GM21717 (cell line): ENCODE measurements around the gene SLC15A3.

Experiments used
- ATAC-seq: cut with Tn5 transposase; IDR thresholded peaks from one replicate; pipeline ENCODE4 v1.9.1; 2021; ENCODE audit warnings: mild to moderate bottlenecking, moderate library complexity; ENCODE audit not compliant: unreplicated experiment

SLC15A3 gene

DNA sequence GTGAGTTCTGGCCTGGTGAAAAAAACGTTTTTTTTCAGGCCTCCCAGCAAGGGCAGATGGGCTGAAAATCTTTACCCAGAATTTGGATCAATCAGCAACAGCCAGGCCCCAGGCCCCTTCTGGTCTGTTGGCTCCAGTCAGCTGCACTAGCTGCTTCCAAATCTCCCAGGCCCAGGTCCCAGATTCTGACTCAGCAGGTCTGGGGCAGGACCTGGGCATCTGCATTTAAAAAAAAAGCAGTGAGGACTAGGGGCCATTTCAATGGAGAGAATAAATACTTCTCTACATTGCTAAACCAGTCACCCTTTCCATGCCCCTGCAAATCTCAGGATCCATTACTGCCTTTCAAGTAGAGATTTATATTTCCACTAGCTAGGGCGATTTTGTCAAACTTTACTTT is 4.3 kb downstream of the SLC15A3 start:
- ATAC-seq = no peak

DNA sequence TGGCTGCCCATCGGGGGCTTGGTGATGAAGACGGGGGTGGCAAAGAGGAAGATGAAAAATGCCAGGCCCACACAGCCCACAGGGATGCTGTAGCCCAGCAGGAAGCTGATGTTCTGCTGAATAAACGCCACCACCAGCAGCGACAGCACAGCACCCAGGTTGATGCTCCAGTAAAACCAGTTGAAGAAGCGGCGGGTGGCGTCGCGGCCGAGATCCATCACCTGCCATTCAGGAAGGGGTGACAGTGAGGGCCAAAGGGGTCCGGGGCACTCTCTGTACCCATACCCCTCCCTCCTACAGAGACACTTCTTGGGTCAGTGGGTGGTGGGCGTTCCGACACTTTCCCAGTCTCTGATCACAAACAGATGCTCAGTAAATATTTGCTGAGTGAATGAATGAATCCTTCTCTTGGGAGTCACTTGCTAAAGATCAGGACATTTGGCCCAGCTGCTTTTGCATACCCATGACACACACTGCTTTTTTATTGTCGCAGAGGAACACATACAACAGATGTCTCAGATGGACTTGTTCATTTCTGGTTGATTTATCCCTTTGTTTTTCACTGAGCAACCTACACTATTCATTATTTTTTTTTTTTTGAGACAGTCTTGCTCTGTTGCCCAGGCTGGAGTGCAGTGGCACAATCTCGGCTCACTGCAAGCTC is 5.2 kb downstream of the SLC15A3 start:
- no peak for ATAC-seq

GRCh38 chr11:60945295-60945667 is 6.7 kb downstream of the SLC15A3 start:
- no peak for ATAC-seq

DNA sequence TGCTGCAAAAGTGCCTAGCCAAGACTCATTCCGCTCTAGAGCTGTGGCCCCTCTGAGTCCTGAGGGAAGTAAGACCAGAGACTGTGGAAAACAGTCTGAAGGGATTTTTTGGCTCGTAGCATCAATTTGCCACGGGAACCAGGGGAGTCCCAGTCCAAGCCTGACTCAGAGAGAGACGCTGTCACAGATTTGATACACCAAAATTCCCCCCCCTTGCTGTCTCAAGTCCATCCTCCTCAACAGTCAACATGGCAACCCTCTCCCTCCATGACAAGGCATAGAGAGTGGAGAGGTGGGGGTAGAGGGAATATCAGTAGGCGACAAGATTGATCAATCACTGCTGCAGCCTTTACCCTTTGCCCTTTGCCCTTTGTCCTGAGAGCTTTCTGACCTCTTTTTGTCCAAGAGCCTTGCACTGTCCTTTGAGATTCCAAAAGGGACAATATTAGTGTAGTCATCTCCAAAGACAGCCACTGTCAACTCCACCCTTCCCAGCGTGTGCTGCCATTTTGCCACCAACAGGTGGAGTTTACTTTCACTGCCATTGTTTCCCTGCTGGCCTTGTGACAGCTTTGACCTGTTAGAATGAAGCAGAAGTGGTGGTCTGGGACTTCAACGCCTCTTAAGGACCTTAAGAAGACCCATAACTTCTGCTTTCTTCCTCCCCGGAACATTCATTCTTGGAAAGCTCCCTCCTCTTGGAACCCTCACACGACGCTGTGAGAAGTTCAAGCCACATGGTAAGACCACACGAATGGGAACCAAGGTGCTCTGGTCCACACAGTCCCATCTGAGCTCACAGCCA is 7.3 kb downstream of the SLC15A3 start:
- ATAC-seq = no peak

DNA sequence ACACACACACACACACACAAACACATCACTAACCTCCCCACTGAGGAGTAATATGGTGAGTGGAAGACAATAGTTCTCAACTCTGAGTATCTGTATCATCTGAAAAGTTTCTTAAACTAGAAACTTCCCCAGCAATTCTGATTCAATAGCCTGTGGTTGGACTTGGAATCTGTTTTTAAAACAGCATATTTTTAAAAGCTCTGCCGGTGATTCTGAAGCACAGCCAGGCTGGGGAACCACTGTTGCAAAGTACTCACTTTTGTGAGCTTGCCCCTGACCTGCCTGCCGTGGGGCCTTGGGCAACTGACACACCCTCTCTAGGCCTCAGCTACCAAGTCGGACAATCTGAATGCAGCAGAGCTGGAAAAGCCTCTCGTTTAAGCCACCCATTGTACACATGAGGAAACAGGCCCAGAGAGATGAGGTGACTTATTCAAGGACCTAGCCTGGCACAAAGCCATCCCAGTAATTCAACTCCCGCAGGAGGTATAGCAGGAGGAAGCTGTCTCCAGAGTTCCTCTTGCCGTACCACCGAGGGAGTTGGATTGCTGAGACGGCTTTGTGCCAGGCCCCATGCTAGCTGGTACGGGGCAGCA is 8.9 kb downstream of the SLC15A3 start:
- no peak for ATAC-seq

DNA sequence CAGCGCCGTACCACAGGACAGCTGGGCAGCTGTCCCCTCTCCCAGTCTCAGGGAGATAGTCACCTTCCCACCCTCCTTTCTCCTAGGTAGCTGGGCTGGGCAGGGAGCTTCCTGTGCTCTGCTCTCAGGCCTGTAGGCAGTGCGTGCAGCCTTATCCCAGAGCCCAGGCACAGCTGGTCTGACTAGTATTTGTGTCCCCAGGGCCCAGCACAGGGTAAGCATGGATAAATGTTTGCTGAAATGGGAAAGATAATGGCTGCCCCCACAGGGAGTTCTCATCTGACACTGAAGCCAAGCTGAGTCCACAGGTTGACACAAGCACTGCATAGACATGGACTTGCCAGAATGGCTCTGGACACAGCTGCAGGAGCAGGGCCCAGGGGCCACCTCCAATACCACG is 9.8 kb downstream of the SLC15A3 start:
- ATAC-seq = no peak

DNA sequence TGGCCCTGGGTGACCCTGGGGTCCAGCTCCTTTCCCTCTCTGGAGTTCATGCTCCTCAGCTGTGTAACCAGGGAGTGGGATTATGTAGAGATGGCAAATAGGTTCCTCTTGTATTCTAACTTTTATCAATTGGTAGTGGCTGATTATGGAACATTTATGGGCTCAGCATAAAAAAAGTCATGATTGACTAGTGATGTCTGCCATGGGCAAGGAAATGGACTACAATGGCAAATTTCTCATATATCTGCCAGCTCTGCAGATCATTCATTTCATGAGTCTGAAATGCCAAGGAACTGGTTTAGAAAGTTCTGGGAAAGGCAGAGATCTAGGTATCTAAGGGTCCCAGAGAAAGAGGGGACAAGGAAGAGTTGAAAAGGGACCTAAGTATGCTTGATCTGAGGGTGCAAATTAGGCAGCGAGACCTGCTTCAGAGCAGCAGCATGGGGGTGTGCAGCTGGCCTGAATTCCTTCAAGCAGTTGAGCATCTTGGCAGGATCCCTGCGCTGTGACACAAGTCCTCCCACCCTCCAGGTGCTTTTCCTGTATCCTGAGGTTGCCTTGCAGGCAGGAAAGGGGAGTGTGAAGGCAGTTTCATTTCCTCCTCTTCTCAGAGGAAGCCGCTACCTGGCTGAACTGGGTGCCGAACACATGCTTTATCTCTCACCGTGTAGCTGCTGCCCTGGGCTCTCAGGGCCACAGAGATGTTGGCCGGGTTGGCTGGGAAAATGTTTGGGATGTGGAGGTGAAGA is 10.4 kb downstream of the SLC15A3 start:
- no peak for ATAC-seq

GRCh38 chr11:60939855-60940254 is 12.1 kb downstream of the SLC15A3 start:
- no peak for ATAC-seq

DNA sequence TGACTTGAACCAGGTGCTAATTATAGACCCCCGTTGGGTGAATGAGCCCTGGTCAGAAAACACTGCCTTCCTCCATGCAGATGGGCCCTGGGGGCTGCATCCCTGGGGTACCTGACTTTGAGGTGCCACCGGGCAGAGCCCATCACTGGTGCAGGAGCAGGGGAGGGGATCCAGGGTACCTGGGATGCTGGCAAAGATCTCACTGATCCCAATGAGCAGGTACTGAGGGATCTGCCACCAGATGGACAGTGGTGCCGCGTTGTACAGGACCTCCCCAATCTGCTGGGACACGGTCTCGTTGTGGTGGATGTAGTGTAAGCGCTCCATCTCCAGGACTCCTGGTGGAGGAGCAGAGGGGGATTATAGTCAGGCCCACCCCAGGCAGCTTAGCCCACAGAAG is 12.7 kb downstream of the SLC15A3 start:
- no peak for ATAC-seq

GRCh38 chr11:60938500-60938899 is 13.5 kb downstream of the SLC15A3 start:
- no peak for ATAC-seq

- ATAC-seq = no peak
Measured at GRCh38 chr11:60937811-60938210, 14.2 kb downstream of the SLC15A3 start.

- no peak for ATAC-seq
Measured at GRCh38 chr11:60937144-60937527, 14.8 kb downstream of the SLC15A3 start.

DNA sequence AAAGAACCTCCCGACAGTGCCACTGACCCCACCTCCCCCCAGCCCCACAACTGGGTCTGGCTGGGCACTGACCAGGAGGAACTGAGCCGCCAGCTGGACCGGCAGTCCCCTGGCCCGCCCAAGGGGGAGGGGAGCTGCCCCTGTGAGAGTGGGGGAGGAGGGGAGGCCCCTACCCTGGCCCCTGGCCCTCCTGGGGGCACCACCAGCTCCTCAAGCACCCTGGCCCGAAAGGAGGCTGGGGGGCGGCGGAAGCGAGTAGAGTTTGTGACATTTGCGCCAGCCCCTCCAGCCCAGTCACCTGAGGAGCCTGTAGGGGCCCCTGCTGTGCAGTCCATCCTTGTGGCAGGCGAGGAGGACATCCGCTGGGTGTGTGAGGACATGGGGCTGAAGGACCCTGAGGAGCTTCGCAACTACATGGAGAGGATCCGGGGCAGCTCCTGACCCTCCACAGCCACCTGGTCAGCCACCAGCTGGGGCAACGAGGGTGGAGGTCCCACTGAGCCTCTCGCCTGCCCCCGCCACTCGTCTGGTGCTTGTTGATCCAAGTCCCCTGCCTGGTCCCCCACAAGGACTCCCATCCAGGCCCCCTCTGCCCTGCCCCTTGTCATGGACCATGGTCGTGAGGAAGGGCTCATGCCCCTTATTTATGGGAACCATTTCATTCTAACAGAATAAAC is 15.4 kb downstream of the SLC15A3 start:
- no peak for ATAC-seq

GRCh38 chr11:60935676-60936442 is 16.1 kb downstream of the SLC15A3 start:
- ATAC-seq = no peak

DNA sequence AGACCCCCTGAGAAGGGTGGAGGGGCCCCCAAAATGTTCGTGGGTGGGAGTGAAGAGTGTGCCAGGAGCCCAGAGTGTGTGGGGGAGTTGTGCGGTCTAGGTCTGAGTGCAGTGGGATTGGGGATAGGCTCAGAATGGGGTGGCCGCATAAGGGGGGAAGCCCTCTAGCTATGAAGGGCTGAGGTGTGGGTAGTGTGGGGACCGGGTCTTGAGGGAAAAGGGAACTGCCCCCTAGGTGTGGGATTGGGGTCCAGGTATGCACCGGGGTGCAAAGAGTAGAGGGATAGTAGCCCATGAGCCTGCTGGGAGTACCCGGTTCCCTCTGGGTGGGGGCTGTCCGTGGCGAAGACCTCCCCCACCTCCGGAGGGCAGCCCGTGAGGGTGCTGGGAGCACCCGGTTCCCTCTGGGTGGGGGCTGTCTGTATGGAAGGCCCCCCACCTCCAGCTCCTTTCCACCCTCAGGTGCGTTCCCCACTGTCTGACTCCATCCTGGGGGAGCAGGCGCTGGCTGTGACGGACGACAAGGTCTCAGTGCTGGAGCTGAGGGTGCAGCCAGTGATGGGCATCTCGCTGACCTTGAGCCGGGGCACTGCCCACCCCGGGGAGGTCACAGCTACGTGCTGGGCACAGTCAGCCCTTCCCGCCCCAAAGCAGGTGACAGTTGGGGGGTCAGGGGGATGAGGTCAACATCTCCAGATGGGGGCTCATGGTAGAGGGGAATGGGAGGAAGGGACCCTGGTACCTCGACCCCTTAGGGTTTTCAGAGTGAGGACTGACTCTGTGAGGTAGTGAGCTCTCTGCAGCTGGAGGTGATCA is 17.0 kb downstream of the SLC15A3 start:
- ATAC-seq = no peak

DNA sequence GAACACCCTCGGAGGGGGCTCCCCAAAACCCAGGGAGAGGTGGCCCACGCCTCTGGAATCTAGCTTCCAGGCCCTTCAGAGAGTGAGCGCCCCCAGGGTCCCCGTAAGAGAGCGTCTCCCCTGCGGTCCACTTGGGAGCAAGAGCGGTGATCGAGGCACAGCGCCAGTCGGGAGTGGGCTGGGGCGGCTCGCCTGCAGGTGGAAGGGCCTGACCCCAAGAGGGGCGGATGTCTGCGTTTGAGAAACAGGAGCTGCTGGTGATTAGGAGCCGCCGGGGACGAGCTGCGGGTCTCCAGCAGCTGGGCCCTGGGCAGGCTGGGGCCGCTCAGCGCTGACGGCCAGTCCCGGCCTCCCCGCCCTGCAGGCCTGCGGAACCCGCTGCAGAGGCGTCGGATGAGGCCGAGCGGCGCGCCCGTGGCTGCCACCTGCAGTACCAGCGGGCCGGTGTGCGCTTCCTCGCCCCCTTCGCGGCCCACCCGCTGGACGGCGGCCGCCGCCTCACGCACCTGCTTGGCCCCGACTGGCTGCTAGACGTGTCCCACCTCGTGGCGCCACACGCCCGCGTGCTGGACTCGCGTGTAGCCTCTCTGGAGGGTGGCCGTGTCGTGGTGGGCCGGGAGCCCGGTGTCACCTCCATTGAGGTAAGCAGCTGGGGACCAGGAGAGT is 17.7 kb downstream of the SLC15A3 start:
- ATAC-seq = no peak

DNA sequence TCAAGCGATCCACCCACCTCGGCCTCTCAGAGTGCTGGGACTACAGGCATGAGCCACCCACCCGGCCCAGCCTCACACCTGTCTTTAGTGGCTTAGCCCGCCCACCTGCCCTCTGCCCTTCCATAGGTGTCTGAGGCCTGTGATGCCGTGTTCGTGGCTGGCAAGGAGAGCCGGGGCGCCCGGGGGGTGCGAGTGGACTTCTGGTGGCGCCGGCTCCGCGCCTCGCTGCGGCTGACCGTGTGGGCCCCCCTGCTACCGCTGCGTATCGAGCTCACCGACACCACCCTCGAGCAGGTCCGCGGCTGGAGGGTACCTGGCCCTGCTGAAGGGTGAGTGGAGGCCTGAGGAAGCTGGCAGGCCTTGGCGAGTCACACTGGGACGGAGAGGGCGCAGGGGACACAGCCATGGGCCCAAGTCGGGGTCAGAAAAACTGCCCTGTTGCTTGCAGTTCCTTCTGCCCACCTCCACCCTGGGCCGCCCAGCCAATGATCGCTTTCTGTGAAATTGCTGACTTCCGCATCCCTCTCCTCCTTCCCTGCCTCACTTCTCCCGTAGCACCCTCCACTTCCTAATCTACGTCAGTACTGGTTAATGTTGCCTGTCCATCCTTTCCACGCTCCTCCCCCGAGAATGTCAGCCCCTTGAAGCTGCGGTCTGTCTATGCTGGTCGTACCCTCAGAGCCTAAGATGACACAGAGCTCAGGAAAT is 18.4 kb downstream of the SLC15A3 start:
- no peak for ATAC-seq
